ENCODE results near the gene SBF2.
A peak's percentile ranks its signal among the peaks of the same experiment; 100 is the strongest.

- no peak for TF ChIP-seq CTCF (IDR thresholded peaks at IDR 0.05; ENCODE audit: extremely low read depth in 1 of 2, insufficient read depth in 1 of 2, low read depth in 1 of 2, low read length in 2 of 2)
- no peak for TF ChIP-seq POLR2A (IDR thresholded peaks at IDR 0.05; ENCODE audit: low read depth, low read length)
- TF ChIP-seq JUN (IDR thresholded peaks at IDR 0.05; ENCODE audit: borderline replicate concordance, insufficient read depth, insufficient read length, low read depth): peak; percentile 78
- TF ChIP-seq POLR2AphosphoS5 (IDR thresholded peaks at IDR 0.05; ENCODE audit: insufficient read depth, low read depth, low read length): peak; percentile 23
Observed at GRCh38 chr11:10309163-10310093, 15.4 kb upstream of the SBF2 start.
